IPS-11a (cell line): Measurements from ENCODE around the gene SETBP1.

ENCODE experiments used
- H3K4me3 ChIP-seq: one replicate; pipeline ENCODE4 v1.5.1; 2013; ENCODE audit warnings: low read depth, low read length, control low read depth

Gene SETBP1

DNA sequence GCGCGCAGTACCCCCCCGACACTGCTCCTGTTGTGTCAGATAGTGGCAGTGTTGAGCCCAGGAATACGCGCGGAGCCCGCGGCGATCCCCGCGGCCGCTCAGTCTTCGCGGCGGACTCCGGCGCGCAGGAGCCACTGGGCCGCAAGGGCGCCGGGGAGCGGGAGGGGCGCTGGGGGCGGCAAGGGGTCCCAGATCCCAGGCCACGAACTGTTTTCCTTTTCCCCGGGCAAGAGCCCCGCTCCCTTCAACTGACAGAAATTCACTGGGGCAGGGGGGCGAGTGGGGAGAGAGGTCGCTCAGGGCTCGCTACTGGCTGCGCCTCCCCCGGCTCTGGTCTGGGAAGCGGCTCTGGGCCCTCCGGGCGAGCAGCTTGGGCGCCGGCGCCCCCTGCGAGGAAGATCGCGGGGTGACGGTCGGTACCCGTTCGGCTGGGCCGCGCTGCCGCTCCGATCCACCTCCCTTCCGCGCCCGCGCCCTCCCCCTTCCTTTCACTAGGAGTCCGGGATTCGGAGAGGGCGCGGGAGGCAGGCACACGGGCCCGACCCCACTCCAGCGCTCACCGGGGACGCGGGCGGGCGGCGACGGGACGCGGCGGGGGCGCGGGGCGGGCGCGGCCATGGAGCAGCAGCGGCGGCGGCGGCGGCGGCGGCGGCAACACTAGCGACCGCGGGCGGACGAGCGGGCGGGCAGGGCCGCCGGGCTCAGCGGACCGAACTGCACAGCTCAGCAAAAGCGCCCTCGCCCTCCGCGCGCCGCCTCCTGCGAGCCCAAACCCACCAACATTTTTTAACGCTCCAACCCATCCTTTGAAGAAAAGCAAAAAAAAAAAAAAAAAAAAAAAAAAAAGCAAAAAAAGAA, 1.4 kb upstream of the SETBP1 start:
- peak overlapping the region; percentile 45 for H3K4me3 ChIP-seq

DNA sequence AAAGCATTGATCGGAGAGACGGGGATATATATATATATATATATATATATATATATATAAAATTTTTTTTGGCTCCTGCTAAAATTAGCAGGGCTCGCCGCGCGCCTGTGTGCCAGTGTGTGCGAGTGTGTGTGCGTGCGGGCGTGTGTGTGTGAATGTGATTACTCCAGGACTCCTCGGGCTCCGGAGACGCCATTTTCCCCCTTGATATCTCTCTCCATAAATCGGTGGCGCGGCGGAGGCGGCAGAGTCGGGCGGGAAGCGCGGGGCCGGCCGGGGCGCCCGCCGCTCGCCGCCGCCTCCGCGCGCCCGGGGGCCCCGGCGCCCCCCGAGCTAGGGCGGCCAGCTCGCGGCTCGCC, 795 bp upstream of the SETBP1 start:
- peak overlapping the region; percentile 55 for H3K4me3 ChIP-seq

DNA sequence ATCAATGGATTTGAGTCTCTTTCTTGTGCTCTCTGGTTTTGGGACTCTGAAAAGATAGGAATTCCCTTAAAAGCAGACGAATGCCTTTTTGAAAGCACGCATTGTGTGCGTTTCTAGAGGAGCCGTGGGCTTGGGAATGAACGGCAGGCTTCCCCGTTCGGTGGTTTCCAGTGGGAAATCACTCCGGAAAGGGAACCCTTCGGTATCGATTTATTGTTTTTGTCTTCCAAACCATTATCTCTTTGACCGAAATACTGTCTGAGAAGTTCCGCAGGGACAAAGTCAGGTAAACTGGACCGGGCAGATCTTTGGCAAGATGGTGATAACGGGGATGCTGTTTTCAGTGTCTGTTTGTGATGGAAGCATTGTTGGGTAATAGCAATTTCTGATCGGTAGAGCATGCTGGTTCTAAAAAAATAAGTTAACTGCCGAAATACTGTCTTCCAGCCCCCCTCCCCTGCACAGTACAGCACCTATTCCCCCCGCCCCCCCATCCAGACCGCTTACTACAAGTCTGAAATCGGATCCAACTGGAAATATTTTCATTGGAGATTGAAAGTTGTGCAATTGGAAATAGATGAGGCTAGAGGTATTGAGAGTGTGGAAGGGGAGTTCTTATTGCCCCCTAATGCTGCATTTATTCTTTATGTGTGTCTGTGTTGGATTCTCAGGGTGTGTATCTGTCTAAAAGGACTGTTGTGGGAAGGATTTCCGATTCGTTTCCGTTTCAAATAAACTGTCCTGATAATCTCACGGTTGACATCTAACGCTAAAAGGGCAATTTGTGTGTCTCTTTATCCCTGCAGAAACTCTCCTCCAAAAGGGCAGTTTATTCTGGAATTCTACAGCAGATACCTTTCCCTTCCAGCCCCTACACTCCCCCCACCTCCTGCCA, 635 bp downstream of the SETBP1 start:
- H3K4me3 ChIP-seq: peak overlapping the region; percentile 63

DNA sequence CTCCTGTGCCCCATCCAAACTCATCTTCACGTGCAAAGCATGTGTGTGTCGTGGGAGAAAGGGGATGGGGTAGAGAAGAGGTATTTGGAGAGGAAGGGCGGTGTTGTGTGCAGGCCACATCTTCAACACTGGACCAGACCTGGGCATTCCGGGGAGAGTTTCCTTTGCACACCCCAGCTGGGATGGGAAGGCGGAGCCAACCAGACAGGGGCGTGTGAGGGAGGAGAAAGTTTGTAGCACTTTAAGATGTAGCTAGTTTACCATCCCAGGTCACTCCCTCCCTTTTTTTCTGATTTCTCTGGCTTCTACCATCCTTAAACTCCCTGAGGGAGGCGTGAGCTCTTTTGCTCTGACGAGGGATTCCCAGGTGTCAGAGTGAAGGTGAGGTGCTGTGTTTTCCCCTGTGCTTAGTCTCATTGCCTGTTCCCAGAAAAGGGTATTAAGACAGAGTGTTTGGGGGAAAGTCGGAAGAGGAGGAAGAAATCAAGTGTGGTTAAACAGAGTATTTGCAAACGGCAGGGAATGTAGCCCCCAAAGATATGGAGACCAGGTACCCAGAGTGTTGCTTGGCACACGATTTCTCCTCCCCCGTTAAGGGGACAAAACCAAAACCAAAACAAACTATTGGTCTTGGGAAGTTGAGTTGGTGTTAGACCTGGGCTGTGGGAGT, 1.6 kb downstream of the SETBP1 start:
- H3K4me3 ChIP-seq: peak overlapping the region; percentile 35

DNA sequence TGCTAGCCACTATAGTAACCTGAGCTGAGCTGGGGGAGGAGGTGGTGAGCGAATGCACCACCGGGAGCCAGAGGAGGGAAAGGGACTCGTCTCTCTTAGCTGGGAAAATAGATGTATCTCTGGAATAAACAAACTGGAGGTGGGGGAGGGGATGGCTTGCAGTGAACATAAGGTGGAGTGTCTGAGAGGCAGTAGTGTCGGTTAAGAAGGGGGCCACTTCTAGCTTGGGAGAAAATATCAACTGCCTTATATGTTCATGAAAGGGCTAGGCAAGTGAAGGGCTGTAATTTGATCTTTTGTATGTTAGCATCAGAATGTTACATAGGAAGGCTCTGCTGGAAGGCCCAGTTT, 2.2 kb downstream of the SETBP1 start:
- H3K4me3 ChIP-seq: peak overlapping the region; percentile 35

DNA sequence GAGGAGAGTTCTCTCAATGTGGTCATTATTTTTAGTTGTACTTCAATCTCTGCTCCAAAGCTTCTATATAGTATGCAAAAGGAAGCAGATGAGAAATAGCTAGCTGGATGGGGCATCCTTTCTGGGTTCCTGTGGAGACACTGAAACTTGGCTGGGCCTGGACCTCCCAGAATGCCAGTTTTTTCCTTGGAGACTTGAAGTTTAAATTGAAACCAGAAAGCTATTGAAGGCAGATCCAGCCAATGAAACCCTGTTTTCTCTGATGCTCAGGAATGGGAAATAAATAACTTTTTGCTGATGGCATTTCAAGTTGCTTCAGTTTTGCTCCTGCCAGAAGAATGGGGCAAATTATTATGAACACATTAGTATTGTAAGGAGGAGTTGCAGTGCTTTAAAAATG, 2.9 kb downstream of the SETBP1 start:
- no peak overlapping the region for H3K4me3 ChIP-seq

DNA sequence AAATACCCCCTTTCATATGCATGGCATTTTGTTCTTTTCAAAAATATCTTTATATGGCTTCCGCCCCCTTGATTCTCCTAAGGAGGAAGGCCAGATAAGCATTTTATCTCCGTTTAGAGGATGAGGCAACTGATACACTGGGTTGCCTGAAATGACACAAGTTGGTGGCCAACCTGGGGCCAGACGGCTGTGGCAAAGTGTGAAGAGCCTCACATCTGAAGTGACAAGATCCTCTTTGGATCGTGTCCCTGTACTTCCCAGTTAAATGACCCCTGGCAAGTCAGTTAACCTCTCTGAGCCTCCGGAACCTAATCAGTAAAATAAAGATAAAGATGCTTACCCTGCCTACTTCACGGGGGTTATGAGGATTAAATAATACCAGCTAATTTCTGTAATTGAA, 4.6 kb downstream of the SETBP1 start:
- H3K4me3 ChIP-seq: no peak overlapping the region

DNA sequence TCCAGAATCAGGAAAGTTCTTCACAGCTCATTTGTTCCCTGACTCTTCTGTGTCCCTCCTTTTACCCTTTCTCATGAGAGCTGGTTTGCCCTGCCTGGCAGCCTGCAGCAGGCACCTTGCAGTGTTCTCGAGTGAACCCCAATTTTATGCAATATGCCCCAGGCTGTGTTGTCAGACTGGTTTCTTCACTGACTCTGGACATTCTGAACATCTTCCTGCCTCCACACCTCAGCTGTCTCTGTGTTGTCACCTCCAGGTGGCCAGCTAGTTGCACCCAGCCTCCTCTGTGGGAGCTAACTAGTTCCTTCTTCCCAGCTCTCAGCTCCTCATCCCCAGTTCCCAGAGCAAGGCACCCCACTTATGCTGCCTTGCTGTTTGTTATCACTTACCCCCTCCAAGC, 5.5 kb downstream of the SETBP1 start:
- H3K4me3 ChIP-seq: no peak overlapping the region

DNA sequence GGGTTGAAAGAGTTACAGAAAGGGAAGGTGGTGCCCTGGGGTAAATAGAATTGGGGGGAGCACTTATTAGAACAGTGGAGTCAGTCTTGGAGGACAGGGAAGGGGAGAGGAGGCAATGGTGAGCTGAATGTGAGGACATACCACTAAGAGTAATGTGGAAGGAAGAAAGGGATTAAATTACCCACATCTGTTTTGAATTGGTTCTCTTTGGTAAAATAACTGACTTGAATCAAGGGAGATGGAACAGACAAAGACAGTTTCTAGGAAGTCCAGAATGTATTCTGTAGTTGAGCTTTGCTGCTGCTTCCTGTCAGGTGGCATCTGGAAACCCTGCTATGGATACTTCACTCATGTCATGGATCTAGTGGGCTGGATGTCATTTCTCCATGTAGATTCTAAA, 6.7 kb downstream of the SETBP1 start:
- no peak overlapping the region for H3K4me3 ChIP-seq

DNA sequence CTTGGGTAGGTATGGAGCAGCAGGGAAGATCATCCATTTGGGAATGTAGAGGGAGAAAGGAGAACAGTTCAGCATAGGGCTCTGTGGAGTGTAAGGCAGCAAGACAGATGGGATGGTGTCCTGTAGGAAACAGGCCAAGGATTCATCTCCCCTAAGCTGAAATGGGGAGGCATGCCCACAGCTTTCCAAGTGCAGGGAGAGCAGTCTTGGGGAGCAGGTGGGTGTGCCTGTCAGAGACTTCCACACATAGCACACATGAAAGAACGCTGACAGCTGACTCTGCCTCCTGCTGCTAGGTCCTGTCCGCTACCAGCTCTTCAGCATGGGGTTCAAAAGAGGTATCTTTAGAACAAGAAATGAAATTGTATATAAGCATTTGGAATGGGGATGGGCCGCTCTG, 9.0 kb downstream of the SETBP1 start:
- no peak overlapping the region for H3K4me3 ChIP-seq

DNA sequence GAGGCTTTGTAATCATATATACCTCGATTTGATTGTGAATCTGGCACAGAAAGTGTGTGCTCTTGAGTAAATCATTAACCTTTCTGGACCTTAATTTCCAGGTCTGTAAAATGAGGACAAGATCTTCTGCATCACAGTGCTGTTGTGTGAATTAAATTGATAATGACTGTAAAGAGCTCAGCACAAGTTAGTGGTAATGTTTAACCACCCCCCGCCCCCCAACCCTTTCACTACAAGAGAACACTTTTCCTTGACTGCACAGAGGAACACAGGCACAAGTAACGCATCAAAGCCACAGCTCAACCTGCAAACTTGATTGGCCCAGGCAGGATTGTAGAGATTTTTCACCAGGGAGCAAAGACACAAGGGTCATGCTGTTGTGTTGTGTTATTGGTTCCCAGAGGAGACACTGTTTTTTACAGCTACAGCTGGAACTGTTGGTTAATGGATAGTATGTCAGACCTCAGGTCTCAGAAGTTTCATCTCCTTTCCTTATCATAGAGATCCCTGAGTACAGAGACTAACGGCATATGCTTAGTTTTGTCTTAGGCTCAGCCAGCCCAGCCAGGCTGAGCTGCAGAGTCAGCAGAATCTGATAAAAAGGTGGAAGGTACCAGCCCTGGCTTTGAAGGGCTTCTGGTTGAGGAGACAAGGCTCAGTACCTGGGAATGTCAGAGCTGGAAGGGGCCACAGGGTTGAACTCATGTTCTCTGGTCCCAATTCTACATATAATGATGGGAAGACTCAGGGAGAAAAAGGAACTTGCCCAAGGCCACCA, 10.6 kb downstream of the SETBP1 start:
- no peak overlapping the region for H3K4me3 ChIP-seq

DNA sequence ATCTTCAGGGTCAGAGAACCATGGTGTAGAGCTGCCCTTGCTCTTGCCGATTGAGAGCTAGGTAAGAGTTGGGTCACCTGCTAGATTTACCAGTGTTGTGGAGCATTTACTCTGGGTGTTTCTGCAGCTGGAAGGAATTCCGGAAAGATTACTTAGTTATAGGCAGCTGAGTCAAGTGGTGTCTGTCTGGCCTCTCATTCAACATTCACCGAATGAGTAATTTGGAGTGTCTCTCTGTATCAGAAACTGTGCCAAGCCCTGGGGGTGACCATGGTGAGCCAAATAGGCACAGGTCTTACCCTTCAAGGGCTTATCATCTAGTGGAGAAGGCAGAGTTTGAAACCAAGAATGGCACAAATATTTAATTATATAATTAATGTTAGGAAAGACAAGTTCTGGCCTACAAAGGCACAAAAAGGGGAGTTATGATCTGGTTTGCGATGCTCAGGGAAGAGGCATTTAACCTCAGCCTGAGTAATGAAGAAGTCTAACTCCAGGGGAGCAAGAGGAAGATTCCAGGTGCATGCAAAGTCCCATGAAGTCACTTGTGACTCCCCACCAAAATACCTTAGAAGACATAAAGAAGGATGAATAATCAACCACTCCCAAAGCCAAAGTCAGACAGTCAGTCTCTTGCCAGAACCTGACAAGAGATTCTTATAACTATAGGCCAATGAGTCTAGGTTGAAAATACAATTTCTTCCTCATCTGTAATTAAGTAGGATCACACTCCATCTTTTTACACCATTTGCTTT, 12.5 kb downstream of the SETBP1 start:
- H3K4me3 ChIP-seq: no peak overlapping the region

DNA sequence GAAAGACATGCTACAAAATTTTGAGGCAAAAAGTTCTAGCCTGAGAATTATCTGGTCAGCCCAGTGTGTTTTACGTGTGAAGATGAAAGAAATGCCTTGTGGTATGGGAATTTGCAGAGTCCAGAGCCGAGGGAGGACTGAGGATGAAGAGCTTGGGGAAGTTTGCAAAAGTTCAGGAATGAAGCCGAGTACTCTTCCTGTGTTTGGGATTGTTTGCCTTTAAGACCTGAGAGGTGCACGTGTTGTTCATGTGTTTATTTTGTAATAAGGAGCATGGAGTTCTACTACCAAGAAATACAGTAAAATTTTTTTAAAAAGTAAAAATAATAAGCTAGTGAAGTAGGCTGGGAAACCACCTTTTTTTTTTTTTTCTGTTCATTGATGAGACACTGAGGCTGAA, 14.8 kb downstream of the SETBP1 start:
- no peak overlapping the region for H3K4me3 ChIP-seq

DNA sequence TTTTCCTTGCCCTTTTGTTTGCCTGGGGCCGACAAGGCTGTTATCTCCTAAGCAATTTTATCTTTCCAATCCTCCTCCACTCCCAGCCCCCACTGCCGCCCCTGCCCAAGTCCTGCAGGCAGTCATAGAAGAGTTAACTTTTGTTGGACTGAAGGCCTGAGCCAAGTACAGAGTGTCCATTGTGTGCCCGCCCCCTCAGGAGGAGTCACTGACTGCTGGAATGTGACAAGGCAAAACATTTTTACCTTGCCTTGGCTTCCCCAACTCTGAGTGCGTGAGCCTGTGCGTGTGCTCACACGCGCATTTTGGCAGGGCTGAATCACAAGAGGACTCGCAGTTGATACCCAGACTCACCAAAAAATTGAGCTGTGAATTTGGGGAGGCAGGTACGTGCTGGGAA, 16.2 kb downstream of the SETBP1 start:
- no peak overlapping the region for H3K4me3 ChIP-seq

DNA sequence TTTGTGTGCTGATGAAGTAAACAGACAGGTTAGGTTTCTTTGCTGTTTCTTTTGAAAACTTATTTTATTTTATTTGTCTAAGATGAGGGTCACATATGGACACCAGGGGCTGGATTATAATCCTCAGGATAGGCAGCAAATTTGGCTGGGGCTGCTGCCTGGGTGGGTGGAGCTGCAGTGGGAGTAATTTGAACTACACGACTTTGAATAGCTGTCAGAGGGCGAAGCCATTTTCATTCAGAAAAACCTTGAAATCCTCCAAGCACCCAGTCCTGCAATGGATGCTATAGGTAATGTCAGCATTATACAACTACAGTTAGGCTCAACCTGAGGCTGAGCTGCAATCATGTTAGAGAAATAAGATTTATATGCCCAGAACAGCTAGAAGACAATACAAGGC, 16.6 kb downstream of the SETBP1 start:
- H3K4me3 ChIP-seq: no peak overlapping the region

DNA sequence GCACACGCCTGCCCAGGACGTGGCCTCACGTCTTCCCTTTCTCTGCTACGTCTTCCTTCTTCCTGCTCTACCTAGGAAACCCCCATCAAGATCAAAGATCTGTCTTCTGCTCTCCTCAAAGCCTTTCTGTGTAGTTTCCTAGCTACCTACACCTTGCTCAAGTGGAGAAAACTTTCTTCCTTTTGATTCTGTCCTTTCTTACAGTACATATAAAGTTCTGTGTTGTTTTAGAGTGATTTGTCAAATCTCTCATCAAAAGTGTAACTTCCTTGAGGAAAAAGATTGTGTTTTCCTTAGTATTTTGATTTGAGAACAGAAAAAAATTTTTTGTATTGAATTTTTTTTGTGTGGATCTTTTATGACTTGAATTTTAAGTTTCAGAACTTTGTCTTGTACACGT, 17.8 kb downstream of the SETBP1 start:
- no peak overlapping the region for H3K4me3 ChIP-seq

DNA sequence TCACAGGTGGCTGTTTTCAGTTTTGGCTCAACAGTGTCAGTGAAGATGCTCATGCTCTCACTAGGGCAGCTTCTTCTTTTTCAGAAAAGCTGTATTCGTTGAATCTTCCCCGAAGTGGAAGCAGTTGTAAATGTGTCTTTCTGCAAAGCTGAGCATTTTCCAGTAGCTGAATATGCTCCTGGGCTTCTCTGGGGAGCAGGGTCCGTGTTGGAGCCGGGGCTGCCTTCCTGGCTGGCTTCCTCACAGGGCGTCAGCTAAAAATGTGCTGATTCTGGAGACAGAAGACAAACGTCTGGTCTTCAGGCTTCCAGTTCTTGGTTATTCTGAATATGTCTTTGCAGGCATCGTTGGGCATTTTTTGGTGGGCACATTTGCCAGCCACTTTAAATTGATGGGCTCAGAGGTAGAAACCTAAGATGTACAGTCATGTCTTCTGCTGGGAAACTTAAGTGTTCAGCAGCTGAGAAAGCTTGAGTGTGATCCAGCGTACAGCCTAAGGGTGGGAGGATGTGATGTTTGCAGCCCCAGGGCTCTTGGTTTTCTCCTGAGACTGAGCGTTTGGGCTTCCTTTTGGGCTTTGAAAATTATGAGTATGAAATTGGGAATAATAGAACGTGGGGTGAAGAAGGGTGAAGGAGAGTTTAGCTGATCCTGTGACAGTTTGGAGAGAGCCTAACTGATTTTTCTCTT, 19.0 kb downstream of the SETBP1 start:
- H3K4me3 ChIP-seq: no peak overlapping the region

DNA sequence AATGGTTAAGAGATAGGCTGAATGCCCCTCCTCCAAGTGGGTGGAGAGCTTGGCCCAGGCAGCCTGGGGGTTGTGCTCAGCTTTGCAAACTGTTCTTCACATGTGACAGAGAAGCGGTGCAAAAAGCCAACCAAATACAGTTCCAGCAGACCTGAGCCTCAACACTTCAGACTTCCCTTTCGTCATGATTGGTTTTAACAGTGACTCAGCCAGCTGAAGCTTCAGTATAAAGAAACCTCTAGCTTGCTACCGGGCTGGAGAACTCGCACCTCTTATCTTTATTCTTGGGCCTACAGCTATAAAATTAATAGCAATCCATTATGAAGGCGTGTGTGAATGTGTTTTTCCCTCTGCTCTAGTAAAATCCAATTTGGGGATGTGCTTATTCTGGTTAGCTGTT, 20.0 kb downstream of the SETBP1 start:
- no peak overlapping the region for H3K4me3 ChIP-seq

DNA sequence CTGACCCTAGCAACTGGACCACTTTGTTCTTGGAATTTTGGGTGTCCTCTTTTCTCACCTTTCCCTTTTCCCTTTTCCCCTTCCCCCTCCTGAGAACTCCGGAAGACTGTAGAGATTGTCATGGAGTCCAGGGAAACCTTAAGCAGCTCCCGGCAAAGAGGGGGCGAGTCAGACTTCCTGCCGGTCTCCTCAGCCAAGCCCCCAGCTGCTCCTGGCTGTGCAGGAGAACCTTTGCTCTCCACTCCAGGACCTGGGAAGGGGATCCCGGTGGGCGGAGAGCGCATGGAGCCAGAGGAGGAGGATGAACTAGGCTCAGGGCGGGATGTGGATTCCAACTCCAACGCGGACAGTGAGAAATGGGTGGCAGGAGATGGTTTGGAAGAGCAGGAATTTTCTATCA, 20.5 kb downstream of the SETBP1 start:
- no peak overlapping the region for H3K4me3 ChIP-seq

DNA sequence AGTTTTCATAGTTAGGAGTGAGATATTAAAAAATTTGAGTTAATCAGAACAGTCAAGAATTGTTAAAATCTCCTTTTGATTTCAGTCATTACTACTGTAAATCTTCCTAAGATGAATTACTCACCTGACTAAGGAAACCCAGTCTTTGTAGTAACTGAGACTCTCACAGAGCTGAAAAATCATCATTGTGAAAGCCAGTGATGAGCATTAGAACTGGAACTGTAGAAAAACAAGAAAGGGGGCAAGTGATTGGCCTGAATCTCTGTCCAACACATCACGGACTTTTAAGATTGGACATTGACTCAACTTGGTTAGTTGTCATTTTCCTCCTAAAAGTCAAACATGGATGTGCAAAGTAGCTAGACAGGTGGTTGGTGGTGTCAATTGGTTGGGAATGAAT, 21.9 kb downstream of the SETBP1 start:
- H3K4me3 ChIP-seq: no peak overlapping the region
